ENCODE data around the gene ADCY9.

ADCY9 gene

DNA sequence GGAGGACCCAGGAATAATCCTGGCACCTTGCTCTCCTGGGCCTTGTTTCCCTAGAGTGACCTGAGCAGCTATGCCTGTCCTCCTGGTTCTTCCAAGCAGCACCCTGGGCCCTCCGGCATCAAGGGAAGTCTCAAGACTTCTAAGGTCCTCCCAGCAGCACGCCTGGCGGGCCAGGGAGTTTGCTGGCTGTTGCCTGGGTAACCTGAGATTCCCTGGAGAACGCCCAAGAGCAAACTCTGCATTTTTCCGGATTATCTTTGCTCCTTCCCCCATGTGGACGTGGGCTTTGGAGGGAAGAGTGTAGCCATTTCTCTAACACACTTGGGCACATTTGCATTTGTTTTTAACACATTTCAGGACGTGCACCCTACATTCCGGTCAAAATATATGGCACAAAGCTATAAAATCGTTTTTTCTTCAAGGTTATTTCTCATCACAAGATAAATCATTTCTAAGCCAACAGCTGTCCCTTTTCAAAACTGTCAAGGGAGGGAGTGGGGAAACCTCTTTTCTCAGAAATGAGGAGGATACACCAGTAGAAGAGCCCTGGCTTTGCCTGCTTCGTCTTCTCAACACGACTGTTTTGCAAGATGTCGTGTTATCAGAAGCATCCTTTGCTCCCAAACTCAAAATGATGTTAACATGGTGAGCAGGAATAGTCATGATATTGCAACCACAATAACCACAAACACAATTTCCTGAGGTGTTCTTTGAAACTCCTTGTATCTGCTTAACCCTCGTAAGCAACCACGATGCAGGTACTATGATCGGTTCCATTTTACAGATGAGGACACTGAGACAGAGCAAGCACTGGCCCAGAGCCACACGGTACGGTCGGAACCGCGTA is 116.5 kb downstream of the ADCY9 start:
- no peak for DNase-seq

DNA sequence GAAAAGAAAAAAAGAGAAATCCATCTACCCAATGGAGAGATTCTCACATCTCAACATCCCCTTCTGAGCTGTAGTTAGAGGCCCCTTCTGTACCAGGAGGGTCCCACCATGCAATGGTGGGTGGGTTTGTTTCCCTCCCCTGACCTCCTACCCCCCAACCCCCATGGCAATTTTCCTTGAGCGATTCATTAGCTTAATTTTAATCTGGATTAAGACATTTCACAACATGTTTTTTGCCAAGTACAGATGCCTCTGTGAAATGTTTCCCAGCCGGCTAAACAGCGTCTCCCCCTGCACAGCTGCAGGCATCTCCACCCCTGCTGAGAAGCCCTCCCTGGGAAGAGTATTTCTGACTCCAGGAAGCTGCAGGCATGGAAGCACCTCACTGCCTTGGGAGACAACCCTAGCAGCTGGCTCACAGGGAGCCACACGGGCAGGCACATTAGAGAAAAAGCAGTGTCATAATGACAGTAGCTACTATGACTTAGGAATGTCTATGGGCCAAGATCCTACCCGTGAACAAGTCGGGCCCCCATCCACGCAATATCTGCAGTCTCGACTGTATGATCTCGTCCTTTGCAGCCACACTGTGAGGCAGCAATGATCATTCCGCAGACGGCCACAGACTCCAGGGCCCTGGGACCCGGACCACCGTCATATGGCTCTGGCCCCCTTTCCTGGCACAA is 117.3 kb downstream of the ADCY9 start:
- no peak for DNase-seq

- DNase-seq, result no peak
Measured at GRCh38 chr16:3997231-3997841, 118.9 kb downstream of the ADCY9 start.

DNA sequence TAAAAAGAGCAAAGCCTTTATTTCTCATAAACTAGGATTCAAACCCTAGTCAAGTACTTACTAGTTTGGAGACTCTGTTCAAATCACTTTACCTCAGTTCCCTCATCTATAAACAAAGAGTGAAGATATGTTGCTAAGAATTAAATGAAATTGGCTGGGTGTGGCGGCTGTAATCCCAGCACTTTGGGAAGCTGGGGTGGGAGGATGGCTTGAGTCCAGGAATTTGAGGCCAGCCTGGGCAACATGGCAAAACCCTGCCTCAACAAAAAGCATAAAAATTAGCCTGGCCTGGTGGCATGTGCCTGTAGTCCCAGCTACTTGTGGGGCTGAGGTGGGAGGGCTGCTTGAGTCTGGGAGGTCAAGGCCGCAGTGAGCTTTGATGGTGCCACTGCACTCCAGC is 121.2 kb downstream of the ADCY9 start:
- DNase-seq, result no peak

GRCh38 chr16:3993052-3993785 is 123.0 kb downstream of the ADCY9 start:
- DNase-seq, result no peak

- DNase-seq, result no peak
Measured at GRCh38 chr16:3992297-3993051, 123.8 kb downstream of the ADCY9 start.

DNA sequence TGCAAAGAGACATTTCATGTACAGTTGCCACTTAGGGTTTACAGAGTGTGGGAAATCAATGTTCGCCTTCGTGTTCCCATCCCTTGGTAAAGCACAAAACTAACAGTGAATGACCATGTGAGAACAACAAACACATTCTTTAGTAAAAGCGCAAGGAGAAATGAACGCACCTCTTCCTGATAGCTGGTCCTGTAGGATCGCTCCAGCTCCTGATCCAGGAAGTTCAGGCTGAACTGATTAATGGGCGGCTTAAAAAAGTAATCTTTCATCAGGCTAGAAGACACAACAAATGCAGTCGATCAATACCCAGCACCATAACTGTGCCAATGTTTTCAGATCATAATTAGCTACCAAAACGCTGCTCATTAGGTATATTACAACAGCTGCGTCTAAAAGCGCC is 127.4 kb downstream of the ADCY9 start:
- DNase-seq, result no peak

- DNase-seq, result no peak
Measured at GRCh38 chr16:3988011-3988410, 128.2 kb downstream of the ADCY9 start.

DNA sequence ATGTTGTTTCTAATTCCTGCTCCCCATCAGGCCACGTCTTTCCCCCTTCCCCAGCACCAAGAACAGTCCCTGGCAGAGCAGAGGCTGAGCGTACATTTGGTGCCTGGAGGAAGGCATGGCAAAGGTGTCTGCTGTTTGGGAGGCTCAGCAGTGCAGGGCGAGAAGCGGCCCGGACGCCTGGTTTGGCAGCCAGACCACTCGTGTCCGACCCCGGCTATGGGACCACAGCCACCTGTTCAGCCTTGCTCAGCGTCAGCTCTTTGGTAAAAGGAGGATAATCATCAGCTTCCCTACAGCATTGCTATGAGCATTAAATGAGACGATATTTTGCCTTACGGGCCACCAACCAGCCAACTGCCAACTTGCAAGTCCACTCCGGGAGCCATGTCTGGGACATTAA is 129.0 kb downstream of the ADCY9 start:
- DNase-seq, result no peak

DNA sequence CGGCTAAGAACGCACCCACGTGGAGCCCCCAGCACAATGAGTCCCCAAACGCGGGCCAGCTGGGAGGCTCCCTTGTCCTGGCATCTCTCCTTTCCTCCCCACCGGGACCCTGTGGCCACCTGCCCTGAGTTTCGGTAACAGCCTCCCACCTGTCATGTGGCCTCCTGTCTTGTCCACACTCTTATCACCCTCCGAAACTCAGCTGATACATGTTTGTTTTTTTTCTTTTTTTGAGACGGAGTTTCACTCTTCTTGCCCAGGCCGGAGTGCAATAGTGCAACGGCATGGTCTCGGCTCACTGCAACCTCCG is 130.1 kb downstream of the ADCY9 start:
- no peak for DNase-seq

DNA sequence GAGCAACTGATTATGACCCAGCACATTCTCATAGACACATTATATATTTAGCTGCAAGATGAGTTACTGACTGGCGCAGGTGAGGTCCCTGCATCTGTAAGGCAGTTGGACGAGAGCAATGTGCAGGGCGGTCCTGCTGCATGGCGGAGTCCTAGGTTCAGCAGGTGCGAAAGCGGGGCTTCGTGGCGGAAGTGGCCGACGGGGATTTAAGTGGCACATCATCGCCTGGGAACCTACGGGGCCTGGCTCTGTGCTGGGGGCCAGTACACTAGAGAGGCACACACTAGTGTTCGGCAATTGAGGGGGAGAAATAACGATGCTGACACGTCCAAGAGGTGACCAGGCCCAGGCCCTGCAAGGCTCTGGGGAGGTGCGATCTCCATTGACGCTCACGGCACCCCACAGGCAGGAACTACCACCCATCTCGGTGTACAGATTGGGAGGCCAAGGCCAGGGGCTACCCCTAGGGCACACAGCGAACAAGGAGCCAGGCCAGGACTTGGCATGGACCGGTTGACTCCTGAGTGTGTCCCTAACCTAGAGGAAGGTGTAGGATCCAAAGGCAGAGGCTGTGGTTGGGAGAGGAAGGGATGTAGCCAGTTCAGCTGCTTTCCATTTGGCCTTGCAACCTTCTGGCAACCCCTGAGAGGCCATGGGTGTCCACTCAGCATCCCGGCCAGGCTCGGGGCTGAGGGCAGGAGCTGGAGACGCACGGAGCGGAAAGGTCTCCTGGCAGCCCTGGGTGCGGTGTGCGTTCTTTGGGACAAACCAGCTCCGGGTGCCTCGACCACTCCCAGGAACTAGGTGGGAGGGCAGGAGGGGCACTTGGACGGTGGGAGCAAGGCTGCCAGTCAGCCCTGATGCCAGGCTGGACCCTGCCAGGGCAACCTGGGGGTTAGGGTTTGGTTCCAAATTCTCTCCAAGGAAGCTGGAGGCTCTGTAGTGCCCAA is 131.9 kb downstream of the ADCY9 start:
- no peak for DNase-seq

DNA sequence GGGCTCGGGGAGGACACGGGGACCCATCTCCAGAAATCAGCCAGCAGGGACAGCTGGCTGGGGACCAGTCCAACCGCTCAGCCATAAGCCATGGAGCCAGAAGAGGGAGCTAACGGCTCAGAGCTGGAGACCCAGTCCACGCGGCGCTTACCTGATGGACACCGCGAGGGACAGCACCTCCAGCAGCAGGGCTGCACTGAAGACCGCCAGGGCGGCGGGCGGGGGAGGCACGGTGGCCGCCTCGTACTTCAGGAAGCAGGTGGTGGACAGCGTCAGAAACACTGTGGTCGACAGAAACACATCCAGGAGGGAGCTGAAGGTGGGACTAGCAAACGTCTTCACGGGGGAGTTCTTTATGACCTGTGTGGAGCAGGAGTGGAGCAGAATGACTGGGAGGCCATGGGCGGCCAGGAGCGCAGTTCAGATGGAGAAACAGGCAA is 133.1 kb downstream of the ADCY9 start:
- DNase-seq, result peak; percentile 39

DNA sequence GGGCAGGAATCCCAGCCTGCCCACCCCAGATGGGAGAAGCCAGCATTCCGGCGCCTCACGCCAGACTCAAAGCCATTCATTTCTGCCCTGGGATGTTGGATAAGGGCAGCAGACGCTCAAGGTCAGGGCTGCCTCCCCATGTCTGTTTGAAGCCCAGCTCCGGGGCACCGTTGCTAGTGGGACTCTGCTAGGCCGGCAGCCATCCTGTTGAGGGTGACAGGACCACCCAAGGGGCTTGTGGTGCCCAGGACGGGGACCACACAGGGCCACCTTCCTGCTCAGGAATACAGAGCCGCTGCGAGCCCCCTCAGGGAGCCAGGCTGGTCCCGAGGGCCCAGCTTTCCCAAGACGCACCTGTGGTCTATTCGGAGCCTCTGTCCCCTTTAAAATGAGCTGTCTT is 134.0 kb downstream of the ADCY9 start:
- DNase-seq, result no peak

- no peak for DNase-seq
Measured at GRCh38 chr16:3980253-3981111, 135.8 kb downstream of the ADCY9 start.

DNA sequence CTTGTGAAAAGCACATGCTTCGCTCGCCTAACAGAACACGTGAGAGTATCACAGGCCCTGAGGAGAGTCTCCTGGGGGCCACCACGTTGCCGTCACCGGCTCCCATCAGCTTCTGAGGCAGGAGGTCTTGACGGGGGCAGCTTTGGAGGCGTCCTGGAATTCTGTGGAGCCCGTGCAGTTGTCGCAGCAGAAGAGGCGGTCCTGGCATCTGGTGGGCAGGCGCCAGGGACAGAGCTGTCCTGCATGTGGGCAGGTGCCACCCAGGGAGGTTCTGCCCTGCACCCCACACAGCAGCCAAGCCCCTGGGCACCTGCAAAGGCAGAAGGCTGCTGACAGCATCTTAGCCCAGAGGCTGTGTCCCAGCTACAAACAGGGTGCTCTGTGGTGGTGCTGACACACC is 136.7 kb downstream of the ADCY9 start:
- DNase-seq, result no peak

- DNase-seq, result no peak
Measured at GRCh38 chr16:3979070-3979469, 137.2 kb downstream of the ADCY9 start.

DNA sequence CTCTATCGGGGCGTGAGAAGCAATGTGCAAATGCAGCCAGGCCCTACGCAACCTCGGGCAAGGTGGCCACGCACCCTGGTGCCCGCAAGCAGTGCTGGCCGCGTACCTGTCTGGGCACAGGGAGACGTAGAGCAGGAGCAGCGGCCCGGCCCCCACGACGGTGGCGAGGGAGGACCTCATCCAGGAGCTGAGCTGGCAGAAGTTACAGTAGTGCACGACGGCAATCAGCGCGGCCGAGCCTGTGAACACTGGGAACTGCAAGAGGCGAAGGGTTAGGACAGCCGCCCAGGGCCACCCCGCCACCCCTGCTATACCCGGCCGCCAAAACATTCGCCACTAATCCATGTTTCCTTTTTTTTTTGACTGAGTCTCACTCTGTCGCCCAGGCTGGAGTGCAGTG is 138.9 kb downstream of the ADCY9 start:
- DNase-seq, result no peak

DNA sequence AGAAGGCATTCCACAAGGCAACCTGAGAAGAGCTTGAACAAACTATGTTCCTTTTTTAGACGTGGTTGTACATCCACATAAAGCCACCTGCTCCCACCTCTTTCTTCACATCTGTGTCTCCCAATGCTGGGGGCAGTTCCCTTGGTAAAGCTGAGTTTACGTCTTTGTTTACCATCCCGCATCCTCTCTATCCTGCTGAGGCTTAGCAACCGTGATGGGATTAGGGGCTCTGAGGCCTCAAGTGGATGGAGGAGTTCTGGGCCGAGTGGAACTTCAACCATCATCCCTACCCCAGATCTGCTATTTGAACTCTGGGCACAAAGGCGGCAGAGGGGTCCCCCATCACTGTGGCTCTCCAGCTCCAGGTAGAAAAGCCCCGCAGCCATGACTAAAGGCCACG is 141.5 kb downstream of the ADCY9 start:
- DNase-seq, result no peak

DNA sequence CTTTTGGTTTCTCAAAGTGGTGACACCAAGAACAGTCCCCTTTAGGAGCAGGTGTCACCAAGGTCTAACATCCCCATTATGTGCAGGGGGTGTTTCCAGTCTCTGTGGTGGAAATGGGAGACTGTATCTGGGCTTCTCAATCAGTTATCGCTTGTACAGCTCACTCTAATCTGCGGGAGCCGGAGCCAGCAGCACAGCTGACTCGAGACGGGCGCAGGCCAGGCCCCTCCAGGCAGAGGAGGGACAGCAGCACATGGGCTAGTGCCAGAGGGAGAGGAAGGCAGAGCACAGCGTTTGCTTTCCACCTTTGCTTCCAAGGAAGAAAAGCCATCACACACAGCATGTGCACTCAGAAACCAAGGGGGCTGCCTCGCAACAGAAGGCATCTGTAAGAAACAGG is 144.5 kb downstream of the ADCY9 start:
- DNase-seq, result no peak

GRCh38 chr16:3971261-3971660 is 145.0 kb downstream of the ADCY9 start:
- no peak for DNase-seq

- DNase-seq, result no peak
Measured at GRCh38 chr16:3968551-3968950, 147.7 kb downstream of the ADCY9 start.
